ENCODE data around the gene ASCC1. TPM values are rescaled to one million over a fixed set of nuclear protein-coding genes. Genes with fewer than 3 reads are reported as not detected.

The ASCC1 gene
- total RNA-seq, 1 donor from 2014 or later, result 21.4 TPM

DNA sequence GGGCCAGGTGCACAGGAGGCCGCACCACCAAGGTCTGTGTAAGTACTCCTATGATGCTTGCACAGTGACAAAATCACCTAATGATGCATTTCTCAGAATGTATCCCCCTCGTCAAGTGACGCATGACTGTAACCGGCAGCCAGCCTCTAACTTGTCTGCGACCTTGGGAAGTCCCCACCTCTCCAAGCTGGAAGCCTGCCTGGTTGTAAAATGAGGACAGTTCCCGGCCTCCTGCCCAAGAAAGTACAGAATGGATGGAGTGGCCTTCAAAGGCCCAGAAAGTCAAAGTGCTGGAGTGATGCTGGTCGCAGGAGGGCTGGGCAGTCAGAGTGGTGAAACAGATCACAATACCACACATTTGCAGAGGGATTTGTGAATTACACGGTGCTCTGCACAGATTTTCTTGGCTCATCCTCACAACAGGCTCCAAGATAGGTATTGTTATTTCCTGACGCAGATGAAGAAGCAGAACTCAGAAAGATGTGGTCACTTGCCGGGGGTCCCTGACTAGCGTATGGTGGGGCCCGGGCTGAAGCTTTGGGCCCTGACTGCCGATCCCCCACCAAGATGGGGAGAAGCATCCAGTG, 150.5 kb downstream of the ASCC1 start:
- H3K4me3 ChIP-seq (ENCODE audit: low read length in 3 of 3), result no peak overlapping the region
- H3K9ac ChIP-seq (ENCODE audit: low read depth in 1 of 3, low read length in 3 of 3), result no peak overlapping the region
- no peak overlapping the region for H3K27ac ChIP-seq (ENCODE audit: low read depth, low read length)
- peaks cover 15 to 21% (median 15%) of the 10 kb centered on the region in 3 donors for H3K4me1 ChIP-seq (ENCODE audit: control insufficient read depth in 3 of 3, insufficient read depth in 3 of 3, low read length in 3 of 3)
- H3K9me3 ChIP-seq (ENCODE audit: control insufficient read depth in 3 of 3, low read length in 3 of 3), result no peaks in the 10 kb centered on the region
- H3K27me3 ChIP-seq (ENCODE audit: control insufficient read depth in 3 of 3, insufficient read depth in 3 of 3, low read length in 3 of 3), result no peaks in the 10 kb centered on the region
- H3K36me3 ChIP-seq (ENCODE audit: control insufficient read depth in 3 of 3, insufficient read depth in 3 of 3, low read length in 3 of 3), result no peaks in the 10 kb centered on the region

DNA sequence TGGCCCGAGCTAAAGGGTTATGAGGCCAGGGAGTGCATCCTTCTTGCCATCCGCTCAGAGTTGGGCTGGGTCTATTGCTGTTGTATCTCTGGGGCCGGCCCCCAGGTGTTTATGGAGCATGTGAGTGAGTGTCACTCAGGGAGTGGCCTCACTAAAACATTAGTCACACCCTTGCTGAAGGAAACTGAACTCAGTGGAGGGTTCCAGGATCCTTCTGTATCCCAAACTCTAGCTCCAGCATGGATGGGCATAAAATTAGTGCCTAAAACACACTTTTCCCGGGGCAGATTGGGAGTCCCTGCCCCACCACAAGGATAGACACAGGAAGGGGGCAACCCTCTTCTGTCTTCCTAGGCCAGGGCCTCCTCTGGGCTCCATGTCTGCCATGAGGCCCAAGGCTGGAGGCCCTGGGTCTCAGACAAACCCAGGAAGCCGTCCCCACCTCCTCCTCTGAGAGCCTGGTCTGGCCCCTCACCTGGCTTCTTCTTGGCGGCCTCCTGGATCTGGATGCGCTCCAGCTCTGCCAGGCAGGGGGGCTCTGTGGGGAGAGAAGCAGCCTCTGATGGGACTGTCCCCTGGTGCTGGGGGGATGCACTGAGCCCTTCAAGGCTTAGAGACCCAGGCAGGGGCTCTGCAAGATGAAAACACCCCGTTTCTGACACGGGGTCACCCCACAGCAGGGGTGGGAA, 152.2 kb downstream of the ASCC1 start:
- Histone ChIP-seq H3K9ac (ENCODE audit: low read depth in 1 of 3, low read length in 3 of 3) (no peak overlapping the region), H3K4me3 (ENCODE audit: low read length in 3 of 3) (no peak overlapping the region), H3K4me1 (ENCODE audit: control insufficient read depth in 3 of 3, insufficient read depth in 3 of 3, low read length in 3 of 3) (peaks cover 15 to 18% (median 15%) of the 10 kb centered on the region in 3 donors), H3K36me3 (ENCODE audit: control insufficient read depth in 3 of 3, insufficient read depth in 3 of 3, low read length in 3 of 3) (no peaks in the 10 kb centered on the region), H3K27ac (ENCODE audit: low read depth, low read length) (no peak overlapping the region), H3K27me3 (ENCODE audit: control insufficient read depth in 3 of 3, insufficient read depth in 3 of 3, low read length in 3 of 3) (peaks cover 0 to 2% (median 0%) of the 10 kb centered on the region in 3 donors), H3K9me3 (ENCODE audit: control insufficient read depth in 3 of 3, low read length in 3 of 3) (no peaks in the 10 kb centered on the region)

DNA sequence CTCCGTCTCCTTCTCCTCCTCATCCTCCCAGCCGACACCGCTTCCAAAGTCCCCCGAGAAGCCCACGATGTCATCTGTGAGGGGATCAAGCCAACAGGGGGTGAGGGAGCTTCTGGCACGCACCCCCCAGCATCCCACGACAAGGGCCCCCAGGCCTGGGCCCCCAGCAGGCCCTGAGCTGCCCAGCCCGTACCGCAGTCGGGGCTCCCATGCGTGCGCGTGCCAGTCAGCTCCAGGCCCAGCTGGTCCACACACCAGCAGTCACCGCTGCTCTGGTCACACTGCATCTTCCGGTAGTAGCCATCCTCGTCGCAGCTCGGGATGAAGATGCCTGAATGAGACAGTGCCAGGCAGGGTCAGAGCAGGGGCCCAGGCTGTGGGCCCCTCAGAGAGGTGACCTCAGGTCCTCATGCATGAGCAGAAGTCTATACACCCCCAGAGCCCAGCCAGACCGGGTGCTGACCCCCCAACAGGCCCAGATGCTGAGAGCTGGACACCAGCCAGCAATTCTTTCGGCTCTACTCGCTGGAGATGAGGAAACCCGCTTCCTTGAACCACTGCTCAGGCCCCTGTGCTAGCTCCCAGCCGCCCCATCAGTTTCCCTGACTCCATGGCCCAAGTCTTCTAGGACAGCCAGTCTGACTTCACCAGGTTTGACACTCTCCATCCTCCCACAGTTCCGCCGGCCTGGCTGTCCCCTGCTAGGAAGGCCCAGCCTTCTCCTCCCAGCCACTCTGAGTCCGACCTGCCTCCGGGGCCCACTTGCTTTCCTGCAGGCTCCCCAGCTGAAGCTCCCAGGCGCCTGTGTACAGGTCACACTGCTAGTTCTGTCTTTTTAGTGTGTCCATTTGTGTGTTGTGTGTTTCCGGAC, 153.0 kb downstream of the ASCC1 start:
- peaks cover 0 to 2% (median 0%) of the 10 kb centered on the region in 3 donors for H3K27me3 ChIP-seq (ENCODE audit: control insufficient read depth in 3 of 3, insufficient read depth in 3 of 3, low read length in 3 of 3)
- no peak overlapping the region for H3K9ac ChIP-seq (ENCODE audit: low read depth in 1 of 3, low read length in 3 of 3)
- H3K4me3 ChIP-seq (ENCODE audit: low read length in 3 of 3), result no peak overlapping the region
- H3K36me3 ChIP-seq (ENCODE audit: control insufficient read depth in 3 of 3, insufficient read depth in 3 of 3, low read length in 3 of 3), result no peaks in the 10 kb centered on the region
- no peaks in the 10 kb centered on the region for H3K9me3 ChIP-seq (ENCODE audit: control insufficient read depth in 3 of 3, low read length in 3 of 3)
- no peak overlapping the region for H3K27ac ChIP-seq (ENCODE audit: low read depth, low read length)
- peaks cover 15 to 17% (median 15%) of the 10 kb centered on the region in 3 donors for H3K4me1 ChIP-seq (ENCODE audit: control insufficient read depth in 3 of 3, insufficient read depth in 3 of 3, low read length in 3 of 3)

DNA sequence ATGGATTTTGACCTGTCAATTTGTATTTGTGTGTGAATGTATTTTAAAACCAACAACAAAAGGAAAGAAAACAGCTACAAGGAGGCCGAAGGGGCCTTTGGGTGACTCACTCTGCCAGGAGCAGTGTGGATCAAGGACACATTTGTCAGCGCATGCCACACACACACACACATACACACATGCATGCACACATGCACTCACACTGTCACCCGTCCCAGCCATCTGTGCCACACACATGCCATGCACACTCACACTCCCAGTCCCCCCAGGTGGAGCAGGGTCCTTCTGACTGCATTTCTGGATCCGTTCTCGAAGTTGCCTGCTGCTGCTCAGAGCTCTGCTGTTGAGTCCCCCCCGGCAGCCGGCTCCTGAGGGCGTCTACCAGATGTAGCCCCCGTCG, 153.7 kb downstream of the ASCC1 start:
- Histone ChIP-seq H3K4me3 (ENCODE audit: low read length in 3 of 3) (no peak overlapping the region), H3K27ac (ENCODE audit: low read depth, low read length) (no peak overlapping the region), H3K9ac (ENCODE audit: low read depth in 1 of 3, low read length in 3 of 3) (no peak overlapping the region), H3K4me1 (ENCODE audit: control insufficient read depth in 3 of 3, insufficient read depth in 3 of 3, low read length in 3 of 3) (peaks cover 9 to 12% (median 10%) of the 10 kb centered on the region in 3 donors), H3K9me3 (ENCODE audit: control insufficient read depth in 3 of 3, low read length in 3 of 3) (no peaks in the 10 kb centered on the region), H3K36me3 (ENCODE audit: control insufficient read depth in 3 of 3, insufficient read depth in 3 of 3, low read length in 3 of 3) (no peaks in the 10 kb centered on the region), H3K27me3 (ENCODE audit: control insufficient read depth in 3 of 3, insufficient read depth in 3 of 3, low read length in 3 of 3) (peaks cover 0 to 2% (median 0%) of the 10 kb centered on the region in 3 donors)

DNA sequence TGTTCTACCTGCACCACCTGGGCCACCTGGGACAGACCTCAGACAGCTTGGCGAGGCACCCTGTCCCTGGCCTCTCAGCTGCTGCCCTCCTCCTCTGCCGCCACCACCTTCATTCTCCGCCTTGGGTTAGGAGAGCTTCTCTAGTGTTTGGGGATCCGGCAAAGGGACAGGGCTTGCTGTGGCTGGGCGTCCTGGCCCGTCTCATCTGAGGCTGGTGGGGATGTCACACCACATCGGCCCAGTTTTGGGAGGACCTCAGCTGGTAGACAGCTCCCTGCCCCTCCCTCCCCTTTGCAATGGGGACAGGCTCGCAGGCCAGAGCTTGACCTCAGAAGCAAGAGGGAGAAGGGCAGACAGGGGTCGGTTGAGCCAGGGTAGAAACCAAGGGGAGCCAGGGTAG, 154.1 kb downstream of the ASCC1 start:
- peaks cover 0 to 2% (median 0%) of the 10 kb centered on the region in 3 donors for H3K27me3 ChIP-seq (ENCODE audit: control insufficient read depth in 3 of 3, insufficient read depth in 3 of 3, low read length in 3 of 3)
- H3K4me1 ChIP-seq (ENCODE audit: control insufficient read depth in 3 of 3, insufficient read depth in 3 of 3, low read length in 3 of 3), result peaks cover 5 to 7% (median 6%) of the 10 kb centered on the region in 3 donors
- H3K27ac ChIP-seq (ENCODE audit: low read depth, low read length), result no peak overlapping the region
- no peak overlapping the region for H3K4me3 ChIP-seq (ENCODE audit: low read length in 3 of 3)
- no peaks in the 10 kb centered on the region for H3K9me3 ChIP-seq (ENCODE audit: control insufficient read depth in 3 of 3, low read length in 3 of 3)
- H3K9ac ChIP-seq (ENCODE audit: low read depth in 1 of 3, low read length in 3 of 3), result no peak overlapping the region
- H3K36me3 ChIP-seq (ENCODE audit: control insufficient read depth in 3 of 3, insufficient read depth in 3 of 3, low read length in 3 of 3), result no peaks in the 10 kb centered on the region

DNA sequence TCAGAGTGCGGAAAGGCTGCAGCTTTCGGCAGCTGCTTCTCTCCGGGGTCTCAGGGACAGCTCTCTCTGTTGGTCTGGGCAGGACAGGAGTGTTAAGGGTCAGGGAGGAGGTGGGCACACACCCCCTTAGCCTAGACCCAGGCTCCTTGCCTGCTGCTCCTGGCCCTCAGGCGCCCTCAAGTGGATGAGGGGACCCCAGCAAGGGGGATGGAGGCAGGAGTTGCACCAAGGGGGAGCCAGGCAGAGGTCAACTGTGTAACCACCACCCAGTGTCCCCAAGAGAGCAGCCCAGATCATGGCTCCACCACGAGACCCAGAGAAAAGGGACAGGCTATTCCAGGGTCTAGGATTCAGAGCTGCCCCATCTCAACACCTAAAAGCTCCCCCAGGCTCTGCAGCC, 154.6 kb downstream of the ASCC1 start:
- no peak overlapping the region for H3K4me3 ChIP-seq (ENCODE audit: low read length in 3 of 3)
- peaks cover 0 to 2% (median 0%) of the 10 kb centered on the region in 3 donors for H3K27me3 ChIP-seq (ENCODE audit: control insufficient read depth in 3 of 3, insufficient read depth in 3 of 3, low read length in 3 of 3)
- H3K4me1 ChIP-seq (ENCODE audit: control insufficient read depth in 3 of 3, insufficient read depth in 3 of 3, low read length in 3 of 3), result peaks cover under 1 to 5% (median 4%) of the 10 kb centered on the region in 3 donors
- no peaks in the 10 kb centered on the region for H3K9me3 ChIP-seq (ENCODE audit: control insufficient read depth in 3 of 3, low read length in 3 of 3)
- H3K27ac ChIP-seq (ENCODE audit: low read depth, low read length), result no peak overlapping the region
- H3K9ac ChIP-seq (ENCODE audit: low read depth in 1 of 3, low read length in 3 of 3), result no peak overlapping the region
- no peaks in the 10 kb centered on the region for H3K36me3 ChIP-seq (ENCODE audit: control insufficient read depth in 3 of 3, insufficient read depth in 3 of 3, low read length in 3 of 3)

DNA sequence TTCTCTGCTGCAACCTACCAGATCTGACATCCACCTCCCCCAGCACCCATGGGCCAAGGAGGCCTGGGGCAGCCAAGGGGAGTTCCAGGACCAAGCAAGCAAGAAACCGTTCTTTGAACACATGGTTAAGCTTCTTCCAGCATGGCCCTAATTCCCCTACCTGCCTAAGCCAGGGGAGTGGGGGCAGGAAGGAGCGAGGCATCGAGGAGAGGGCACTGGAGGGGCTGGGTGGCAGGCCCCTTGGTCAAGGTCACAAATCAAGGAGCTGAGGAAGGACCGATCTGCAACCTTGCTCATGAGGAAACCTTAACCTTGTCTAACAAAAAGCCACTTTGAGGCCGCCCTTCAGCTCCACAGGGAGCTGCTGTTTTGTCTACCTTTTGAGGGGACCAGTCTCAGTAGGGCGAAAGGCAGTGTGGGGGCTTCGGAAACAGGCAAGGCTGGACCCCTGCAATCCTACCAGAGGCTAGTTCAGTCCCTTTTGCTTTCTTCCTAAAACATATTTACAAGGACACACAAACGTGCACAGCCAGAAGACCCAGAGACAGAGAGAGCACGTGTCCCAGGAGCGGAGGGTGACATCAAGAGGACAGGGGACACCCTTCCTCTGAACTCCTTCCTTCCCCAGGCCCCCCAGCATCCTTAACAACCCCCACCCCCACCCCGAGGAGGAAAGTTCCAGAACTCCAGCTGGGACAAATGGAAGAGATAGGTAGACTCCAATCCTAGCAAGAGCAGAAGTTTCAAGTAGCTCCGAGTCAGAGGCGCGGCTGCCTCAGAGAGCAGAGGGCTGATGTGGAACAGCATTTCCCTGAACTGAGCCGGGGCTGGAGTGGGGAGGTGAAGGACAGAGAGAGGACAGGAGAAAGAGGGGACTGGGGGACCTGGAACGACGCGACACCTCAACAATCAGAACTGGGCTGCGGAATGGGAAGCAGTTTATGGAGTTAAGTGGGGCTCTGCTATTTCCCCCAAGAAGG, 155.9 kb downstream of the ASCC1 start:
- H3K4me1 ChIP-seq (ENCODE audit: control insufficient read depth in 3 of 3, insufficient read depth in 3 of 3, low read length in 3 of 3), result peaks cover 0 to 5% (median 0%) of the 10 kb centered on the region in 3 donors
- H3K27ac ChIP-seq (ENCODE audit: low read depth, low read length), result no peak overlapping the region
- no peak overlapping the region for H3K9ac ChIP-seq (ENCODE audit: low read depth in 1 of 3, low read length in 3 of 3)

DNA sequence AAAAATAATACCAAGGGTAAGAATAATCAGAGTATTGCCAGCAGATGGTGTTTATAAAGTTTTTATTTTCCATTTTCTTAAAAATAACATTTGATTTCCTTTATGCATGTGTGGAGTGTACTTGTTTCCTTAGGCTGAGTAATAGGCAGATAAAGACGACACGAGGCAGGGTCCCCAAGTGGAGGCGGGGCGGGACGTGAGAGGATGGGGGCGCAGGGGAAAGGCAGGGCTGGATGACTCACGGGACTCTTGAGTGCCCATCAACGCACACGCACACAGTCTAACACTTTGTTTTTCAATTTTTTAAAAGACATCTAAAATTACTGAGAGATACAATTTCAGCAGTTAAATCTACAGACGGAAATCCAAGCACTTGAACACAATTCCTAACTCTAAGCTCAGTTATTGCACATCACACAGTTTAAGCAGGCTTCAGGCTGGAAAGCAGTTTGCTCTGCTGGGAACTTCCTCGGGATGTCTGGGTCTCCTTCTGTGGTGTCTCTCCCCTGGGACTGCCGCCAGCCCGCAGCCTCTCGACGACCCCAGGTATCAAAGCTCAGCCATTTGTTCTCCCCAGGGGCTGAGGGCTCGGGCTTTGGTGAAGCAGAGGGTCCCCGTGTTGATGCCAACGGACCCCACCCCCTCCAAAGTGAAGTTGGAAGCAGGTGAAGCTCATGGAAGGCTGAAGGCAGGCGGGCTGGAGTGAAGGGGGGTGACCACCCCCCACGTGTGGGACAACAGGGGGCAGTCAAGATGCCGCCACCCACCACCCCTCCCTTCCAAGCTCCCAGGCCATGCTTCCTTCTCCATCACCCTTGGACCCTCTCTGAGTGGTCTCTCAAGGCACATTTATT, 156.9 kb downstream of the ASCC1 start:
- H3K36me3 ChIP-seq (ENCODE audit: control insufficient read depth in 3 of 3, insufficient read depth in 3 of 3, low read length in 3 of 3), result no peaks in the 10 kb centered on the region
- peaks cover 0 to 2% (median 0%) of the 10 kb centered on the region in 3 donors for H3K27me3 ChIP-seq (ENCODE audit: control insufficient read depth in 3 of 3, insufficient read depth in 3 of 3, low read length in 3 of 3)
- H3K4me1 ChIP-seq (ENCODE audit: control insufficient read depth in 3 of 3, insufficient read depth in 3 of 3, low read length in 3 of 3), result peaks cover 0 to 5% (median 0%) of the 10 kb centered on the region in 3 donors
- H3K4me3 ChIP-seq (ENCODE audit: low read length in 3 of 3), result no peak overlapping the region
- H3K9ac ChIP-seq (ENCODE audit: low read depth in 1 of 3, low read length in 3 of 3), result no peak overlapping the region
- H3K9me3 ChIP-seq (ENCODE audit: control insufficient read depth in 3 of 3, low read length in 3 of 3), result no peaks in the 10 kb centered on the region
- H3K27ac ChIP-seq (ENCODE audit: low read depth, low read length), result no peak overlapping the region

More for the DNA sequence above, 155.9 kb downstream of the ASCC1 start:
- H3K36me3 ChIP-seq (ENCODE audit: control insufficient read depth in 3 of 3, insufficient read depth in 3 of 3, low read length in 3 of 3), result no peaks in the 10 kb centered on the region
- H3K27me3 ChIP-seq (ENCODE audit: control insufficient read depth in 3 of 3, insufficient read depth in 3 of 3, low read length in 3 of 3), result peaks cover 0 to 2% (median 0%) of the 10 kb centered on the region in 3 donors
- H3K9me3 ChIP-seq (ENCODE audit: control insufficient read depth in 3 of 3, low read length in 3 of 3), result no peaks in the 10 kb centered on the region
- H3K4me3 ChIP-seq (ENCODE audit: low read length in 3 of 3), result no peak overlapping the region

All from skeletal muscle tissue (tissue), 4 donors.